PC-9 (cell line): ENCODE measurements around the gene RBM28. TPM values are rescaled to one million over a fixed set of nuclear protein-coding genes. Genes with fewer than 3 reads are reported as not detected.

Source experiments
- BruUV-seq: library from RNA; stranded (reverse); fragments of 400-500 nt; replicated peaks from 2 replicates; lab custom pipeline; 2021; lab: Mats Ljungman, UMichigan
- CTCF ChIA-PET: fragments of 300-600 bp; sonication (Branson Sonifier 250); formaldehyde crosslinking; loops from one replicate; lab custom pipeline; 2022; ENCODE audit warnings: antibody characterized with exemption; lab: Charles Lee
- POLR2A ChIA-PET: fragments of 300-600 bp; sonication (Branson Sonifier 250); formaldehyde crosslinking; loops from one replicate; lab custom pipeline; 2022; ENCODE audit warnings: antibody characterized with exemption; ENCODE audit not compliant: unreplicated experiment; lab: Charles Lee
- DNase-seq, 2 experiments: peaks; one replicate each; pipeline versions ENCODE4 v3.0.0 to v3.0.0-alpha.2; 2015 to 2022; ENCODE audit warnings: mixed read lengths in 1 of 2
- H2AFZ ChIP-seq: fragments of 200-600 bp; sonication (generic); 2 replicates; pipeline ENCODE4 v1.8.1; 2017; ENCODE audit warnings: antibody characterized with exemption
- H3F3A ChIP-seq: fragments of 200-600 bp; sonication (generic); 2 replicates; pipeline ENCODE4 v1.8.1; 2017; ENCODE audit warnings: antibody characterized with exemption, mild to moderate bottlenecking, low read depth; ENCODE audit not compliant: insufficient read depth
- H3K27ac ChIP-seq: fragments of 200-600 bp; sonication (generic); 2 replicates; pipeline ENCODE4 v1.6.1; 2016; ENCODE audit warnings: mixed run types
- H3K27me3 ChIP-seq: fragments of 200-600 bp; sonication (generic); 2 replicates; pipeline ENCODE4 v1.6.1; 2016; ENCODE audit warnings: low read depth, mixed run types; ENCODE audit not compliant: insufficient read depth
- H3K36me3 ChIP-seq: fragments of 200-600 bp; sonication (generic); 2 replicates; pipeline ENCODE4 v1.6.1; 2016; ENCODE audit warnings: low read depth, mixed run types
- H3K4me1 ChIP-seq: fragments of 200-600 bp; sonication (generic); replicated peaks from 2 replicates; pipeline ENCODE4 v1.6.1; 2016; ENCODE audit warnings: mixed run types; ENCODE audit not compliant: insufficient read depth
- H3K4me2 ChIP-seq: fragments of 200-600 bp; sonication (generic); 2 replicates; pipeline ENCODE4 v1.6.1; 2017; ENCODE audit warnings: mixed run types
- H3K4me3 ChIP-seq: fragments of 200-600 bp; sonication (generic); 2 replicates; pipeline ENCODE4 v1.6.1; 2016; ENCODE audit warnings: mixed run types
- H3K79me2 ChIP-seq: fragments of 200-600 bp; sonication (generic); 2 replicates; pipeline ENCODE4 v1.6.1; 2017; ENCODE audit warnings: low read depth, mixed run types
- H3K9me2 ChIP-seq: fragments of 200-600 bp; sonication (generic); 2 replicates; pipeline ENCODE4 v1.8.1; 2017; ENCODE audit warnings: mild to moderate bottlenecking; ENCODE audit not compliant: insufficient read depth
- H3K9me3 ChIP-seq: fragments of 200-600 bp; sonication (generic); 2 replicates; pipeline ENCODE4 v1.8.1; 2016; ENCODE audit warnings: low read depth; ENCODE audit not compliant: insufficient read depth
- H4K20me1 ChIP-seq: fragments of 200-600 bp; sonication (generic); 2 replicates; pipeline ENCODE4 v1.8.1; 2017; ENCODE audit not compliant: insufficient read depth
- EZH2 ChIP-seq: fragments of 200-600 bp; sonication (generic); IDR thresholded peaks from 2 replicates; pipeline ENCODE4 v1.8.0; 2017; ENCODE audit warnings: antibody characterized with exemption, low read depth
- intact Hi-C: fragments of 100-400 bp; cut with micrococcal nuclease; formaldehyde crosslinking; loops from one replicate; pipeline ENCODE4 v1.10.0; 2022; ENCODE audit not compliant: unreplicated experiment
- total RNA-seq: library from RNA; stranded (reverse); gene quantifications from 2 replicates; pipeline ENCODE4 v1.2.3, GENCODE V29; 2021
- TF ChIP-seq, protein P1 (sequence below): fragments of 200-600 bp; sonication (generic); conservative IDR thresholded peaks from 2 replicates; pipeline ENCODE4 v1.6.1; 2017; ENCODE audit warnings: mixed run types, antibody characterized with exemption, mild to moderate bottlenecking, moderate library complexity

Gene RBM28
- total RNA-seq, 1 experiment from 2014 or later: 59.6 TPM

DNA sequence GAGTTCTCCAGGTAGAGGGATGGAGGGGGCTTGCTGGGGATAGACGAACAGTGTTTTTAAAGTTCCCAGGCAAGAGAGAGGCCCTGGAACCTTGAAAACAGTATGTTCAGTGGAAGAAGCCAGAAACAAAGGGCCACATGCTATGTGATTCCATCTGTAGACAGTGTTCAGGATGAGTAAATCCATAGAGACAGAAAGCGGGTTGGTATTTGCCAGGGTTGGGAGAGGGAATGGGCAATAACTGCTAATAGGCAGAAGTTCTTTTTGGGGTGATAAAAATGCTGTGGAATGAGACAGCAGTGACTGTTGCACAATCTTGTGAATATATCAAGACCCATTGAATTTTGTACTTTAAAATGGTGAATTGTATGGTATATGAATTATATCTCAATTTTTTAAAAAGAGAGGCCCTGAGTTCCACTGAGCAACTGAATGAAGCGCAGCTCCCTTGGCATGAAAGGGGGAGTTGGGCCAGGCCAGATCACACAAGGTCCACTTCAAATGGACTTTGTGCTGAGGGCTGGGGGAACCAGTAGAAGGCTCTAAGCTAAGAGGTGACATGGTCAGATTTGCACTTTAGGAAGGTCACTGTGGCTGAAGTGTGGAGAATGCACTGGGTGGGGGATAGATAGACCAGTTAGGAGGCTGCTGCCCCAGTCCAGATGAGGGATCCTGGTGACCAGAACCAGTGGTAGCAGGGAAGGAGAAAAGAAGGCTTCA, 68.7 kb downstream of the RBM28 start:
- H3K79me2 ChIP-seq: no peaks in the 10 kb centered on the region
- BruUV-seq: no TSS peak
- DNase-seq: no peak

DNA sequence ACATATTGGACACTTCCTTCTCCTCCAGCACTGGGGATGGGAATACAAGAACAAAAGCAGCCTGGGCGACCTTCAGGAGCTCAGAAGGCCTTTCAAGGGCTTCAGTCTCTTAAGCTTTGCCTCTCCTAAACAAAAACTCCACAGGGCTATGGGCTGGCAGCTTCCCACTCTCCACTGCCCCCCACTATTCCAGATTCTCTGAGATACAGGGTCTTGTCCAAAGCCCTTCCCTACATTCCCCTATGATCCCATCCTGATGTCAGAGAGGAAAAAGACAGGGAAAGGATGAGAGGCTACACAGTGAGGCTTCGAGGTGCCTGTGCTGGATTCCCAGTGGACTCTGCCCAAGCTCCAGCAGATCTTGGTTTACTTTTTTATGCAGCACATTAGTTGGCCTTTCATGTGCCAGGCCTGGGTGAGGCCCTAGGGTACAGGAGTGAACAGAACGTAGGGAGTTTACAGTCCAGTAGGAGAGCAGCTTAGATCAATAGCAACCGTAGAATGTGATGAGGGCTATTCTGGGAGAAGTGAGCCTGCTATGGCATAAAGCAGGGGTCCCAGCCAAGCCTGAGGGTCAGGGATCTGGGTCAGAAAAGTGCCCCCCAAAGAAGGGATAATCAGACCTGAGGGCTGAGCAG, 69.3 kb downstream of the RBM28 start:
- no peaks in the 10 kb centered on the region for H3K36me3 ChIP-seq
- H3K27me3 ChIP-seq: no peaks in the 10 kb centered on the region
- TF ChIP-seq, protein P1, sequence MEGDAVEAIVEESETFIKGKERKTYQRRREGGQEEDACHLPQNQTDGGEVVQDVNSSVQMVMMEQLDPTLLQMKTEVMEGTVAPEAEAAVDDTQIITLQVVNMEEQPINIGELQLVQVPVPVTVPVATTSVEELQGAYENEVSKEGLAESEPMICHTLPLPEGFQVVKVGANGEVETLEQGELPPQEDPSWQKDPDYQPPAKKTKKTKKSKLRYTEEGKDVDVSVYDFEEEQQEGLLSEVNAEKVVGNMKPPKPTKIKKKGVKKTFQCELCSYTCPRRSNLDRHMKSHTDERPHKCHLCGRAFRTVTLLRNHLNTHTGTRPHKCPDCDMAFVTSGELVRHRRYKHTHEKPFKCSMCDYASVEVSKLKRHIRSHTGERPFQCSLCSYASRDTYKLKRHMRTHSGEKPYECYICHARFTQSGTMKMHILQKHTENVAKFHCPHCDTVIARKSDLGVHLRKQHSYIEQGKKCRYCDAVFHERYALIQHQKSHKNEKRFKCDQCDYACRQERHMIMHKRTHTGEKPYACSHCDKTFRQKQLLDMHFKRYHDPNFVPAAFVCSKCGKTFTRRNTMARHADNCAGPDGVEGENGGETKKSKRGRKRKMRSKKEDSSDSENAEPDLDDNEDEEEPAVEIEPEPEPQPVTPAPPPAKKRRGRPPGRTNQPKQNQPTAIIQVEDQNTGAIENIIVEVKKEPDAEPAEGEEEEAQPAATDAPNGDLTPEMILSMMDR: no peak
- no peak for TF ChIP-seq EZH2
- ChIA-PET CTCF (no interaction called here), POLR2A (no interaction called here)
- H3K9me3 ChIP-seq: no peaks in the 10 kb centered on the region
- no peak for DNase-seq
- H3K9me2 ChIP-seq: no peaks in the 10 kb centered on the region
- intact Hi-C loops: no loop called here
- H3K79me2 ChIP-seq: no peaks in the 10 kb centered on the region
- no peaks in the 10 kb centered on the region for H3F3A ChIP-seq
- H3K4me1 ChIP-seq: no peaks in the 10 kb centered on the region
- no peak overlapping the region for H3K27ac ChIP-seq
- no peak overlapping the region for H2AFZ ChIP-seq
- BruUV-seq: no TSS peak
- H3K4me2 ChIP-seq: no peak overlapping the region
- H3K4me3 ChIP-seq: no peak overlapping the region
- H4K20me1 ChIP-seq: no peaks in the 10 kb centered on the region

More for the DNA sequence above, 68.7 kb downstream of the RBM28 start:
- CTCF ChIA-PET: no interaction called here
- no peaks in the 10 kb centered on the region for H3K4me1 ChIP-seq
- H3K4me3 ChIP-seq: no peak overlapping the region
- no peaks in the 10 kb centered on the region for H4K20me1 ChIP-seq
- H3K27me3 ChIP-seq: no peaks in the 10 kb centered on the region
- H3K9me3 ChIP-seq: no peaks in the 10 kb centered on the region
- H3K27ac ChIP-seq: no peak overlapping the region
- H3K9me2 ChIP-seq: no peaks in the 10 kb centered on the region
- H3K4me2 ChIP-seq: no peak overlapping the region
- TF ChIP-seq, protein P1: no peak
- TF ChIP-seq EZH2: no peak
- intact Hi-C loops: no loop called here
- H3F3A ChIP-seq: no peaks in the 10 kb centered on the region
- H2AFZ ChIP-seq: no peak overlapping the region
- H3K36me3 ChIP-seq: no peaks in the 10 kb centered on the region
- POLR2A ChIA-PET: interaction anchor here (0.5 kb wide), 1 partner anchor 687 kb away, joined by 4 read pairs; the partner anchor contains the start of gene ARF5

GRCh38 chr7:128271942-128272481, 71.7 kb downstream of the RBM28 start:
- no peak overlapping the region for H2AFZ ChIP-seq
- no peak overlapping the region for H3K4me3 ChIP-seq
- H3K4me1 ChIP-seq: no peaks in the 10 kb centered on the region; the same call in 1 of the 2 replicates
- no peak overlapping the region for H3K27ac ChIP-seq
- intact Hi-C loops: no loop called here
- H3K4me2 ChIP-seq: no peak overlapping the region
- TF ChIP-seq EZH2: no peak
- POLR2A ChIA-PET: no interaction called here
- no peaks in the 10 kb centered on the region for H3K9me2 ChIP-seq
- H3K9me3 ChIP-seq: no peaks in the 10 kb centered on the region
- no peaks in the 10 kb centered on the region for H3K79me2 ChIP-seq
- no peaks in the 10 kb centered on the region for H4K20me1 ChIP-seq
- no peaks in the 10 kb centered on the region for H3K27me3 ChIP-seq
- no TSS peak for BruUV-seq
- H3F3A ChIP-seq: no peaks in the 10 kb centered on the region
- DNase-seq: no peak
- CTCF ChIA-PET: no interaction called here
- no peaks in the 10 kb centered on the region for H3K36me3 ChIP-seq
